Left hindlimb (tissue), 1 donor: ENCODE measurements around the gene NID1.

Experiments used
- DNase-seq: peaks from one replicate; pipeline ENCODE4 v3.0.0-alpha.2; 2018

The NID1 gene, protein sequence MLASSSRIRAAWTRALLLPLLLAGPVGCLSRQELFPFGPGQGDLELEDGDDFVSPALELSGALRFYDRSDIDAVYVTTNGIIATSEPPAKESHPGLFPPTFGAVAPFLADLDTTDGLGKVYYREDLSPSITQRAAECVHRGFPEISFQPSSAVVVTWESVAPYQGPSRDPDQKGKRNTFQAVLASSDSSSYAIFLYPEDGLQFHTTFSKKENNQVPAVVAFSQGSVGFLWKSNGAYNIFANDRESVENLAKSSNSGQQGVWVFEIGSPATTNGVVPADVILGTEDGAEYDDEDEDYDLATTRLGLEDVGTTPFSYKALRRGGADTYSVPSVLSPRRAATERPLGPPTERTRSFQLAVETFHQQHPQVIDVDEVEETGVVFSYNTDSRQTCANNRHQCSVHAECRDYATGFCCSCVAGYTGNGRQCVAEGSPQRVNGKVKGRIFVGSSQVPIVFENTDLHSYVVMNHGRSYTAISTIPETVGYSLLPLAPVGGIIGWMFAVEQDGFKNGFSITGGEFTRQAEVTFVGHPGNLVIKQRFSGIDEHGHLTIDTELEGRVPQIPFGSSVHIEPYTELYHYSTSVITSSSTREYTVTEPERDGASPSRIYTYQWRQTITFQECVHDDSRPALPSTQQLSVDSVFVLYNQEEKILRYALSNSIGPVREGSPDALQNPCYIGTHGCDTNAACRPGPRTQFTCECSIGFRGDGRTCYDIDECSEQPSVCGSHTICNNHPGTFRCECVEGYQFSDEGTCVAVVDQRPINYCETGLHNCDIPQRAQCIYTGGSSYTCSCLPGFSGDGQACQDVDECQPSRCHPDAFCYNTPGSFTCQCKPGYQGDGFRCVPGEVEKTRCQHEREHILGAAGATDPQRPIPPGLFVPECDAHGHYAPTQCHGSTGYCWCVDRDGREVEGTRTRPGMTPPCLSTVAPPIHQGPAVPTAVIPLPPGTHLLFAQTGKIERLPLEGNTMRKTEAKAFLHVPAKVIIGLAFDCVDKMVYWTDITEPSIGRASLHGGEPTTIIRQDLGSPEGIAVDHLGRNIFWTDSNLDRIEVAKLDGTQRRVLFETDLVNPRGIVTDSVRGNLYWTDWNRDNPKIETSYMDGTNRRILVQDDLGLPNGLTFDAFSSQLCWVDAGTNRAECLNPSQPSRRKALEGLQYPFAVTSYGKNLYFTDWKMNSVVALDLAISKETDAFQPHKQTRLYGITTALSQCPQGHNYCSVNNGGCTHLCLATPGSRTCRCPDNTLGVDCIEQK

DNA sequence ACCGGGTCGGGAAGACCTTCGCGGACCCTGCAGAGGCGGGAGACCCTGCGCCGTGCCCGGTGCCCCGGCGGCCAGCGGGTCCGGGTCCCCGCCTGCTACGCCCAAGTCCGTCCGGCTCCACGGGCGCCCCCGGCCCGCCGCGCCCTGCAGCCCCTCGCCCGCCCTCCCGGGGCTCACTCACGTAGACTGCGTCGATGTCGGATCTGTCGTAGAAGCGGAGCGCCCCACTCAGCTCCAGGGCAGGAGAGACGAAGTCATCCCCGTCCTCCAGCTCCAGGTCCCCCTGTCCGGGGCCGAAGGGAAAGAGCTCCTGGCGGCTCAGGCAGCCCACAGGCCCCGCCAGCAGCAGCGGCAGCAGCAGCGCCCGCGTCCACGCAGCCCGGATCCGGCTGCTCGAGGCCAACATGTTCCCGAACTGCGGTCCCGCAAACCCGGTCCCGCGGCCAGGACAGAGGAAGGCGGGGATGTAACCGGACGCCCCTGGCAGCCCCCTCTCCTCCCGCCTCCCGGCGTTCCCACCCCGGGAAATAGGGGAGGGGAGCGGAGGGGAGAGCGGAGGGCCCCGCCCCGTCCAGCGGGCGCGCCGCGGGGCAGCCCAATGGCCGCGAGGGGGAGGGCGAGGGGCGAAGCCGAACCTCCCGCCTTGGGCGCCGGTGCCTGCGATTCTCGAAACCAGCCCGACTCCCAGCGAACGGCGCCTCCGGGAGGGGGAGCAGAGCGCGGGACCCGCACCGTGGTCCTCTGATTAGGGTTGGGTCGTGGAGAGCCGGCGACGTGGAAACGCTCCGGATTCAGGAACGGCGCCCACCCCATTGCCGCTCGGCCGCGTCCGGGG lies at the start of gene NID1:
NID1 (minus strand) TSS at position 417 of the 835 bp plus-strand sequence; CDS start at position 406, 11 bp downstream.
- peak; percentile 93 for DNase-seq

DNA sequence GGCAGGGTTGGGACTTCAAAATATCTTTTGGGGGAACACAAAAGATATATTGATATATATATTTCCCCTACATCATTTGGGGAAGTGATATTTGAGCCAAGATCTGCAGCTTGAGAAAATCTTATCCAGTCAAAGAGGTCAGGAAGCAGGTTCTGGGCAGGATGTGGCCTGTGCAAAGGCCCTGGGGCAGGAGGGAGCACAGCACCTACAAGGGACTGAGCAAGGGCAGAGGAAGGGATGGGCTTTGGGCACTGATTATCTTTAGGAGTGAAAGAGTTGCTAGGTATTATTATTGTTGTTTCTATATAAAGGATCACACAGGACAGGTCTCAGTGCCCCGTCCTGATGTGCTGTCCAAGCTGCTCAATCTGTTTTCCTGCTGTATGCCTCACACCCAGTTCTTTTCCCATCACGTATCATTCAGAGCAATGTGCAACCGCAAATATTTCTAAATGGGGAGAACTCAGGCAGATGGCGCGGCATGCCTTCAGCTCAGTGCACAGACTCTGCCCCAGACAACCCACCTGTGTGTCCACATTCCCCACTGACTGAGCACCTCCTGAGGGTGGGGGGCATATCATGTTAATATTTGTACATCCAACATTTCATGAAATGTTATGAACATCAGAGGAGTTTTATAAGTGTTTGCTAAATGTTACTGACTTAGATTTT lies 49.3 kb upstream of the NID1 start:
- DNase-seq, result no peak

DNA sequence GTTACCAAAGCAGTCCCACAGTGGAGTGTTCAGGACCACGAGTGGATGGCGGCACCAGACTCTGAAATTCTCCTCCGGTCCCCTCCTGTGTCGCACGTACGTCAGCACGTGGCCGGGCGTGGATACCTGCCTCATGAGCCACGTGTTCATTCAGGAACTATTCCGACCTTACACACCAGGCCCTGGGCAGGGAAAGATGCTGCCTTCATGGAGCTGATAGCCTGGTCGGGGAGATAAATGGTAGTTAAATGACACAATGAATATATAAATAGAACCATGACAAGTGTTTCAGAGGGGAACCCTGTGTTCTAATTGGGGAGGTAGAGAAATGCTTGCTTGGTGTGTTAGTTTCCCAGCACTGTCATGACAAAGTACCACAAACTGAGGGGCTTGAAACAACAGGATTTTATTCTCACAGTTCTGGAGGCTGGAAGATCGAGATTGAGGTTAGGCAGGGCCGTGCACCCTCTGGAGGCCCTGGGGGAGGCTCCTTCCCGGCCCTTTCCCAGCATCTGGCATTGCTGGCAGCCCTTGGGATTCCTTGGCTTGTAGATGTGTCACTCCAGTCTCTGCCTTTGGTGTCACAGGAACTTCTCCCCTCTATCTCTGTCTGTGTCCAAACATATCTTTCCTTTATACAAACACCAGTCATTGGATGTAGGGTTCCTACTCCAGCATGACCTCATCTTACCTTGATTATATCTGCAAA lies 48.6 kb upstream of the NID1 start:
- no peak for DNase-seq

DNA sequence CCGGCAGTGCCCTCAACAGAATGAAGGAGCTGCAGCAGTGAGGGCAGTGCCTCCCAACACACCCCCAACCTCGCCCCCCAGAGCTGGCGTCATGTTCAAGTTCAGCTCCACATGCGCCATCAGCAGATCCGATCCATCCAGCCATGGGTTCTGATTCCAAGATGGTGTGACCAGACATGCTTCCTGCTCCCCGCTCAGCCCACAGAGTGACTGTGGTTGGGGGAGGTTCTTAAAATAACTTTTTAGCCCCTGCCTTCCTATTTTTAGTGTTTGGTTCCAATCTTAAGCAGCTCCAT lies 47.4 kb upstream of the NID1 start:
- no peak for DNase-seq

DNA sequence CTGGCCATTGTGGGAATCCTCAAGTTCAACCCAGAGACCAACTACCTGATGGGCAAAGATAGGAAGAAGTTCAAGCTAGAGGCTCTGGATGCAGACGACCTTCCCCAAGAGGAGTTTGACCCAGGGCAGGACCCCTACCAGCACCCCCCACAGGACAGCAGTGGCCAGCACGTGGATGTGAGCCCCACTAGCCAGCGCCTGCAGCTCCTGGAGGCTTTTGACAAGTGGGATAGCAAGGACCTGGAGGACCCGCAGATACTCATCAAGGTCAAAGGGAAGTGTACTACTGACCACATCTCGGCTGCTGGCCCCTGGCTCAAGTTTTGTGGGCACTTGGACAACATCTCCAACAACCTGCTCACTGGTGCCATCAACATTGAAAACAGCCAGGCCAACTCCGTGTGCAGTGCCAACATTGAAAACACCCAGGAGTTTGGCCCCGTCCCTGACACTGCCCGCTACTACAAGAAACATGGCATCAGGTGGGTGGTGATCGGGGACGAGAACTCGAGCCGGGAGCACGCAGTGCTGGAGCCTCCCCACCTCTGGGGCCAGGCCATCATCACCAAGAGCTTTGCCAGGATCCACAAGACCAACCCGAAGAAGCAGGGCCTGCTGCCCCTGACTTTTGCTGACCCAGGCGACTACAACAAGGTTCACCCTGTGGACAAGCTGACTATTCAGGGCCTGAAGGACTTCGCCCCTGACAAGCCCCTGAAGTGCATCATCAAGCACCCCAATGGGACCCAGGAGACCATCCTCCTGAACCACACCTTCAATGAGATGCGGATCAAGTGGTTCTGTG lies 46.8 kb upstream of the NID1 start:
- DNase-seq, result no peak

DNA sequence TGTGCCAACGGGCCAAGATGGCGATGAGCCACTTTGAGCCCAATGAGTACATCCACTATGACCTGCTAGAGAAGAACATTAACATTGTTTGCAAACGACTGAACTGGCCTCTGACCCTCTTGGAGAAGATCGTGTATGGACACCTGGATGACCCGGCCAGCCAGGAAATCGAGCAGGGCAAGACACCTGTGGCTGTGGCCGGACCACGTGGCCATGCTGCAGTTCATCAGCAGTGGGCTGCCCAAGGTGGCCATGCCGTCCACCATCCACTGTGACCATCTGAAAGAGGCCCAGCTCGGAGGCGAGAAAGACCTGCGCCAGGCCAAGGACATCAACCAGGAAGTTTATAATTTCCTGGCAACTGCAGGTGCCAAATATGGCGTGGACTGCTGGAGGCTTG lies 45.2 kb upstream of the NID1 start:
- DNase-seq, result no peak

DNA sequence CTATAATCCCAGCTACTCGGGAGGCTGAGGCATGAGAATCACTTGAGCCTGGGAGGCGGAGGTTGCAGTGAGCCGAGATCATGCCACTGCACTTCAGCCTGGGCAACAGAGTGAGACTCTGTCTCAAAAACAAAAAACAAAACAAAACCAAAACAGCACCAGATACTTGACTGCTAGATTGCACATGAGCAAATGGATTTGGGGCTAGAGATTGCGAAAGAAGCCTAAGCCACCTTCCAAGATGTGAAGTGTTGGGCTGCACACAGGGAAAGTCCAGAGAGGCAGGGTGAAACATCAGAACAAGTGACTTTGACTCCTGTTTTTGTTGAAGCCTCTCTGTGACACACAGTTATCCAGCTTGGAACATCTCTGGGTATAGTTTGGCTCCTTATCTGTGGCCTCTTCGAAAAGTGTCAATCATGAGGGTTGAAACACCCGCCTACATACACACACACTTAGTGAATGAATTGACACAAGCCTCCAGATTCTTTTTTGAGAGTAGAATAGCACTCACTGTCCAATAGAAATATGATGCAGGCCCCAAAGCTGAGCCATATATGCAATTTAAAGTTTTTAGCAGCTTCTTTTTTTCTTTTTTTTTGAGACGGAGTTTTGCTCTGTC lies 43.2 kb upstream of the NID1 start:
- DNase-seq, result no peak

DNA sequence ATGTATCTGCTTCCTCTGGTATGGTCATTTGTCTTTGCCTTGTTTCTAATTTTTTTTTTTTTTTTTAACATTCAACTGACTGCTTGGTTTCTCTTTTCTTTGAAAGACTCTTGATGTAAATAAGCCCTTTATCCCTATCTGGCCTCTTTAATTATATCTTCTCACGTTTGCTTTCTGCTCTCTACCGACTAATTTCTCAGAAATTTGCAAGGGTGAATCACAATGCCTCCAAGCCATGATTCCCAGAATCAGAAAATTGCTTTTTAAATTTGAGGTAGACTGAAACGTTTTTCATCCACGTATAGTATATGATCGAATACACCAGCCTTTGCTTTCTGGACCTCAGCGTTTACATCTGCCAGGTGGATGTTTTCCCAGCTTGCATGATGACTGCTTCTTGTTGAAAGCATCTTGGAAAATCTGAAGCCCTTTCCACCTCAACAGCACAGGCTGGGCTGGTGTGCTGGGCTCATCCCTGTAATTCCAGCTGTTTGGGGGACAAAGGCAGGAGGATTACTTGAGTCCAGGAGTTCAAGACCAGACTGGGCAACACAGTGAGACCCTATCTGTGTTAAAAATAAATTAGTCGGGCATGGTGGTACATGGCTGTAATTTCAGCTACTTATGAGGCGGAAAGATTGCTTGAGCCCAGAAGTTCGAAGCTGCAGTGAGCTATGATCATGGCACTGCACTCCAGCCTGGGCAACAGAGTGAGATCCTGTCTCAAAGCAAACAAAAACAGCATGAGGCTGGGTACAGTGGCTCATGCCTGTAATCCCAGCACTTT lies 42.4 kb upstream of the NID1 start:
- DNase-seq, result no peak

DNA sequence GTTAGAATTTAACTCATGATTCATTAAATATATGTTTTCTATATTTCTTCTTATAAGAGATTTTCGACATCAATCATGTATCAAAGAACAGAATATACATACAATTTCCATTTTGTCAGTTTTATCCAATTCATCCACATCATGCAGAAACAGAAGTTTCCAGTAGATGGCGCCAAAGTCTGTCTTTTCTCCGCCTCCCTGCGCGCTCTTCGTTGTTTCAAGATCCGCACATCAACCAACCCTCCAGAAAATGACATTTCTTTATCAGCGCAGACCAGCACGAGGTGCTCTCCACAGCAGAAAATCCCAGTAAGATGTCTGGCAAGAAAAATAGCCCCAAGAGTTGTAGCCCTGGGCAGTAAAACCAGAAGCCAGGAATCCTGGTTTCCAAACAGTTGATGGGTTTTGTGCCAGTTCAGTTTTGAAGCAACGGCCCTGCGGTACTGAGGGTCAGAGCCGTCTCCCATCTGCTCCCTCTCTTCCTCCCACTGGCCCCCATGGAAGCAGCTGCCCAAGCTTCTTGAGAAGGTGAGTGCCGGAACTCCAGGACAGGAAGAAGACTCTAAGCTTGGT lies 38.8 kb upstream of the NID1 start:
- DNase-seq, result peak; percentile 50

DNA sequence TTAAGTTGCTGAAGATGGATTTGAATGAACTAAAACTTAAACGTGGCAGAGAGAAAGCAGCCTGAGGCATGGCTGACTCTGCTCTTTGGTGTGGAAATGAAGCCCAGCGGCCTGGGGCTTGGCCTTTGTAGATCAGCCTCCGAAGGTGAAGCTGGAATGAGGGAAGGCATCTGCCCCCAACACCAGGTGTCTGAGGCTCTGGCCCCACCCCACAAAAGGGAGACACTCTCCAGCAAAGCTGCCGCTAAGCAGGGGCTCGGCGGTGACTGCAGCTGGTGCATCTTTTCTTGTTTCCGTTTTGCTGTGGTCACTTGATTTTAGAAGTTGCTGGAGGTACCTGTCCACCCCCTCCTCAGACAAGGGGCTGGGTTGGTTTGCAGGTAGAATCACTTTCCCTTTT lies 38.2 kb upstream of the NID1 start:
- no peak for DNase-seq

DNA sequence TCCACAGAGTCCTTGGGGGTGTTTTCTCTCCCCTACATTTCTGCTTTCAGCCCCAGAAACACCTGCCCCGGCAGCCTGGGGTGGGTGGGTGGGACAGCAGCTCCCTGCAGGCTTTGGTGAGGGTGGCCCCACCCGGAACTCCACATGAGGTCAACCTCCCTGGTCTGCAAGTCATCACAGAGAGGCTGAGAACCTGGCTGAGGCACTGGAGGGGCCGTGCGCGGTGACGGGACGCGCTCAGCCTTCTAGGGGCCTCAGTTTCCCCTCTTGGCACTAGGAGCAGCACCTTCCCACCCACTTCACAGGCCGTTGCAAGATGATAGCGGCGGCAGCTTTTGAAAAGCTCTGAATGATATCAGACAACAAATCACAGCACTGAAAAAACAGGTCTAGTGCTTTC lies 37.7 kb upstream of the NID1 start:
- no peak for DNase-seq

DNA sequence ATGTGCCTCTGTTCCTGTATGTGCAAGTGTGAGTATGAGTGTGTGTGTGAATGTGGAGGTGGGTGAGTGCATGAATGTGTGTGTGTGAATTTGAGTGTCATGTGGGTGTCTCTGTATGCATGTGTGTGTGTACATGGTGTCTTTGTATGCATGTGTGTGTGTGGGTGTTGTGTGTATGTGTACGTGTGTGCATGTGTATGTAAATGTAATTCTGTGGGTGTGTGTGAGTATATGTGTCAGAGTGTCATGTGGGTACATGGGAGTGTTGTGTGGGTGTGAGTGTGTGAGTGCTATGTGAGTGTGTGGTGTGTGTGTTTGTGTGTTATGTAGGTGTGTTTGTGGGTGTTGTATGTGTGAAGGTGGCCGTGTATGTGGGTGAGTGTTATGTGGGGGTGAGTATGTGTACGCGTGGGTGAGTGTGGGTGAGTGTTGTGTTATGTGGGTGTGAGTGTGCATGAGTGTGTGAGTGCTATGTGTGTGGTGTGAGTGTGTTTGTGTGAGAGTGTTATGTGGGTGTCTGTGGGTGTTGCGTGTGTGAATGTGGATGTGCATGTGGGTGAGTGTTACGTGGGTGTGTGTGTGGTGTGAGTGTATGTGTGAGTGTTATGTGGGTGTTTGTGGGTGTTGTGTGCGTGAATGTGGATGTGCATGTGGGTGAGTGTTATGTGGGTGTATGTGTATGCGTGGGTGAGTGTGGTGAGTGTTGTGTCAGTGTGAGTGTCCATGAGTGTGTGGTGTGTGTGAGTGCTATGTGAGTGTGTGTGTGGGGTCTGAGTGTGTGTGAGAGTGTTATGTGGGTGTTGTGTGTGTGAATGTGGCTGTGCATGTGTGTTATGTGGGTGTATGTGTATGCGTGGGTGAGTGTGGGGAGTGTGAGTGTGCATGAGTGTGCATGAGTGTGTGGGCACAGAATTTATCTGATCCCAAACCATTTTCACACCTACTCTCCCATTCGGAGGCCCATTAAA lies 36.6 kb upstream of the NID1 start:
- no peak for DNase-seq

DNA sequence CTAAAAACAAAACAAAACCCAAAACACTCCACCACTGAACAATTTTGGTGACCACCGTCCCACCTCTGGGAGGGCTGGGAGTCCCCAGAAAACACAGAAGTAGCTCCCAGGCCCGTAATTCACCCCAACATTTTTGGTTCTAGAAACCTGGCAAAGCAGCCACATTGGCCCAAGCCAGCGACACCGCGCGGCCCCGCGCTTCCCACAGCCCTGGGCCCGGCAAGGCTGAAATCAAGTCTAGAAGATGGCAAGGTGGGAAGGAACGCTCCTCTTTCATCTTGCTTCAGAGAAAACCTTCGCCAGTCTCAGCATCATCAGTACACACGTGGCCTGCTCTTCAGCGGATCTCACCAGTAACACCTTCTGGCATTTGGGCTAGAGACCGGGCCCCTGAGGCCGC lies 35.9 kb upstream of the NID1 start:
- no peak for DNase-seq

DNA sequence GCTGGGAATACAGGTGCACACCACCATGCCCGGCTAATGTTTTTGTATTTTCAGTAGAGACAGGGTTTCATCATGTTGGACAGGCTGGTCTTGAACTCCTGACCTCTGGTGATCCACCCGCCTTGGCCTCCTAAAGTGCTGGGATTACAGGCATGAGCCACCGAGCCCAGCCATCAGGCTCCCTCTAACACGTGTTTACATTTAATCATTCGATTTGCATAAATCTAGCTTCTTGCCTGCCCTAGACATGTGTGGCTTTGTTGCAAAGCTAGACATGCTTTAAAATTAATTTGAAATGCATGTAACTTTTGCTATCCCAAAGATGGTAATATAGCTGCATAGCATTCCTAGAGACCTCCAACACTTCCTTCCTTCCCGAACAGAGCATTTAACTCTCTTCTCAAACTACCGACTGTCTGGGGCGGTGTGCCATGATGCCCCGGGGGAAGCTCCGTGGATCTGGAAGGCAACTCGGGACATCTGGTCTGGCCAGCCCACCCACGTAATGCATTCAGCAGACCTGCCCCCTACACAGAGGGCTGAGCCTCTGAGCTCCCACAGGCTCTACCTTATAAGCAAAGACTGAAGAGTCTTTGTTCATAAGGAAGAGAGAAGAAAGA lies 34.6 kb upstream of the NID1 start:
- peak; percentile 75 for DNase-seq

DNA sequence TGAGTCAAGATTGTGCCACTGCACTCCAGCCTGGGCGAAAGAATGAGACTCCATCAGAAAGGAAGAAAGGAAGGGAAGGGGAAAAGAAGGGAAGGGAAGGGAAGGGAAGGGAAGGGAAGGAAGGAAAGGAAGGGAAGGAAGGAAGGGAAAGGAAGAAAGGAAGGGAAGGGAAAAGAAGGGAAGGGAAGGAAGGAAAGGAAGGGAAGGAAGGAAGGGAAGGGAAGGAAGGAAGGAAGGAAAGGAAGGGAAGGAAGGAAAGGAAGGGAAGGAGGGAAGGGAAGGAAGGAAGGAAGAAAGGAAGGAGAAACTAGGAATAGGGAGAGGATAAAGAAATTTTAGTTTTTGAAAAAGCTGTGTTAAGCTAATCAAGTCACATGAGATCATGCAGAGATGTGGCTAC lies 33.4 kb upstream of the NID1 start:
- no peak for DNase-seq

DNA sequence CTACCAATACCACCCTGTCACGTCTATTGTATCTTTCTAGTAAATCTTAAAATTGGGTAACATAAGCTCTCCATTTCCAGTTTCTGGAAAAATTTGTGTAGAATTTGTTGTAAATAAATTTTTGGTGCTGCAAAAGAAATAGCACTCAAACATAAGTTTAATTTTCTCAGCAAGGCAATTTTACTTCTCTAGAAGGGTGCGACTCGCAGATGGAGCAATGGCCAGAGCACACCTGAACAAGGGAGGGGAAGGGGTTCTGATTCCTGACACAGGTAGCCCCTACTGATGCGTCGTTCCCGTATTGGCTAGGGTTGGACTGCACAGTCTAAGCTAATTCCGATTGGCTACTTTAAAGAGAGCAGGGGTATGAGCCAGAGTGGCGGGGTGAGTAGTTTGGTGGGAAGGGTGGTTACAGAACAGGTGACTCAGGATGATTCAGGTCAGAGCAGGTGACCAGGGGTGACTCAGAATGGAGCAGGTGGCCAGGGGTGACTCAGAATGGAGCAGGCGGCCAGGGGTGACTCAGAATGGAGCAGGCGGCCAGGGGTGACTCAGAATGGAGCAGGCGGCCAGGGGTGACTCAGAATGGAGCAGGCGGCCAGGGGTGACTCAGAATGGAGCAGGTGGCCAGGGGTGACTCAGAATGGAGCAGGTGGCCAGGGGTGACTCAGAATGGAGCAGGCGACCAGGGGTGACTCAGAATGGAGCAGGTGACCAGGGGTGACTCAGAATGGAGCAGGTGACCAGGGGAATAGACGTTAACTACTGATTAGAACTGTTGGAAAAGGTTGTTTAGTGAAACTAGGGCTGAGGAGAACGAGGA lies 32.0 kb upstream of the NID1 start:
- DNase-seq, result peak; percentile 91
